GM19025 (cell line): ENCODE results near the gene ZNF555.
"Not testable (repeated sequence)": the region's sequence is repeated elsewhere in the genome, so short reads cannot be mapped to it uniquely, and the experiment has no call there.

Experiments
- ATAC-seq: cut with Tn5 transposase; IDR thresholded peaks from one replicate; pipeline ENCODE4 v1.9.1; 2021; ENCODE audit warnings: mild to moderate bottlenecking, low read depth, moderate library complexity; ENCODE audit not compliant: unreplicated experiment

The ZNF555 gene

DNA sequence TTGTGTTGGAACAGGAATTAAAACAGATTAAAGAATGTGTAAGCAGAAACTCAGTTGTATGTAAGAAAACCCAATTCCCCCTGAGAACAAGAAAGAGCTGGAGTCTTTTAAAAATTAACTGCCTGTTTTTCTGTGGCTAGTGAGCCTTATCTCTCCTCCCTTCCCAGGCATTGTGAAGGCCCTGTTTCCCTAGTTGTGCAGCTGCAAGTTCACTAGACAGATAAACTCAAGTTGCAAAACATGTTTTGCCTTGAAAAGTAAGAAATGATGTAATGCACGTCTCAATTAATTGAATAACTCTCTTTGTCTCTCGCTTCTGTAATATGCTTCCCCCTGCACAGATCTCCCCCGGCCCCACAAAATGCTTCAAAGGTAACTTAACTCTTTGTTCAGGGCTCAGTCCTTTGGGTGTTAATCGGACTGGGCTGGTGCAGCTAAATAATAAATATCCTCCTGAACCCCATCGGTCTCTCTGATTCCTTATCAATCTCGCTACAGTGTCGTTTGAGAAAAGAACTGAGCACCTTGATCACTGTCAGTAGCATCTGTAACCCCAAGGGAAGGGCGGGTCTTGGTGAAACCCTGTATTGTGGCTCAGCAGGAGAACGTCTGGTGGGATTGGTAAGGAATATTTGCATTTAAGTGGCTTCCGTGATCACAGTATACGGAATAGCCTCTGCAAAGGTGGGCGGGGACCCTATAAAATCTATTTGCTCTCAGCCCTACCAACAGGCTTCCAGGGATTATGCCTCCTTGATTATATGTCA is 24.2 kb downstream of the ZNF555 start:
- ATAC-seq = no peak

GRCh38 chr19:2866495-2867024 is 25.3 kb downstream of the ZNF555 start:
- ATAC-seq = no peak

DNA sequence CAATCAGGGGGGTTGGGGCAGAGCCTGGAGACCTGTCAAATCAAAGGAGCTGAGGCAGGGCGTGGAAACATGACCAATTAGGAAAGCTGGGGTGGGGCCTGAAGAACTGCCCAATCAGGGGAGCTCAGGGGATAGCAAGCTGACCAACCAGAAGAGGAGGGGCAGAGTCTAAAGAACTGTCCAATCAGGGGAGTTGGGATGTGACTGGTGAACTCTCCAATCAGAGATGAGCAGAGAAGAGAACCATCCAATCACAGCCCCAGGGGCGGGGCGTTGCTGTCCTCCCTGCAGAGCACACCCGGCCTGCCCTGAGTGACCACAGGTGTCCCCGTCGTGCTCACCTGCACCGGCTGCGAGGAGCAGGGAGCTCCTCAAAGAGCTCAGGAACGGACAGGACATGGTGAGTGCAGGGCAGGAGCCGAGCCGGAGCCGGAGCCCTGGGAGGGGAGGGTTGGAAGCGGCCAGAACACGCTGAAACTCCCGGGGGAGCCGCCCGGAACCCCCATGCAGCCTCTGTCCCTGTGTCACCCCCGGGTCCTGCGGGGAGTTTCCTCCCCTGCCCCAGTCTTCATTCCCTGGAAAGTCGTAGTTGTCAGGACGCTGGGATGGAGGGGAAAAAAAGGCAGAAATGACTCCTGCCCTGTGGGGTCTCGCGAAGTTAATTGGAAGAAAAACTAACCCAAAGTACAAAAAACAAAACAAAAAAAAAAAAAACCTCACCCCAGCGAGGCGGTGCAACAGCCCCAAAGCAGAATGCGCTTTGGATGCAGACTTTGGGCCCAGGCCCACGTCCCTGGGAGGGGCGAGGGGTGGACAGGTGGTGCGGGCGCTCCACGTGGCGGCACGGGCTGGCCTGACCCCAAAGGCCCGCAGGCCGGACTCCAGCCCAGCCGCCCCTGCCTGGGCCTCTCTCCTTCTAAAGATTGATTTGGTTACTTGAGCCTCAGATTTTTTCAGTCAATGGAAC is 26.0 kb downstream of the ZNF555 start, which contains the start of gene ZNF556:
Gene ZNF556, plus strand, starts transcription at position 311 of the 967 bp plus-strand sequence. Its CDS starts 87 bp downstream, at position 398.
- ATAC-seq = no peak

DNA sequence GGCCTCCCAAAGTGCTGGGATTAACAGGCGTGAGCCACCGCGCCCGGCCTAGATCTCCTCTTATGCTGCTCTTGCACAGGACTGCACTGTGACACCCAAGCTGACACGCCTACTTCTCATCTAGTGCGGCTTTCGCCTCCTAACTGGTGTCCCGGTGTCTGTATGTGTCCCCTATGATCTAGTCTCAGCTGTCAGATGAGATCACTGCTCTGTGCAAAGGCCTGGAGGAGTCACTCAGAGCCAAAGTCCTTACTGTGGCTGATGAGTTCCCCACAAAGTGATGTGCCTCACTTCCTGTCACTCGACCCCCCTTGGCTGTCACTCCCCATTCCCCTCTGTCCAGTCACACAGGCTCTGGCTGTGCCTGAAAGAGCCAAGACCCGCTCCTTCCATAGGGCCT is 28.3 kb downstream of the ZNF555 start:
- ATAC-seq = no peak

GRCh38 chr19:2872175-2872574 is 30.9 kb downstream of the ZNF555 start:
- not testable (repeated sequence) for ATAC-seq

- no peak for ATAC-seq
Observed at GRCh38 chr19:2877398-2878331, 36.4 kb downstream of the ZNF555 start.

DNA sequence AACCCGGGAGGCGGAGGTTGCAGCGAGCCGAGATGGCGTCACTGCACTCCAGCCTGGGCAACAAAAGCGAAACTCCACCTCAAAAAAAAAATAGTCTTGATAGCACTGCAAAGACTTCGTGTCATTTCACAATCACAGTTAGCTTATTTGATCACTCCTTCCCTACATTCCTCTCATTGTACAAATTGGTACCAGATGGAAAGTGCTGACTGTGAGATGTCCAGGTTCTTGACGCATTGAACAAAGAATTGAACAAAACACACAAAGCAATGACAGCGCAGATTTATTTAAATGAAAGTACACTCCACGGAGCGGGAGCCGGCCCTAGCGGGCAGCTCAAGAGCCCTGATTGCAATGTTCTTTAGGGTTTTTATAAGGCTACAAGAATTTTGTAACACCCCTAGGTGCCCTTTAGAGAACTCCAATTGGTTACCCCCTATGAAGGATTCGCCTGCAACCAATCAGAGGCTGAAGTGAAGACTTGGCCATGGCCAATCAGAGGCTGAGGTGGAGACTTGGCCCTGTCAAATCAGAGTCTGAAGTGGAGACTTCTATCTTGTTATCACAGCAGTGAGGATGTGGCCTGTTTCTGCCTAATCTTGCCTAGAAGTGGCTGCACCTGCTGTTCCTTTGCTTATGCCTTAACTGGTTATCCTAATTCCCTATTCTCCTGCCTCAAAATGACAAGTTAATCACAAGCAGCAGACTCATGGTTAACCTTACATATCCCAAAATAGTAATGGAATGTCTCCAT is 42.6 kb downstream of the ZNF555 start:
- no peak for ATAC-seq

GRCh38 chr19:2885736-2886135 is 44.5 kb downstream of the ZNF555 start:
- no peak for ATAC-seq

GRCh38 chr19:2887391-2887914 is 46.2 kb downstream of the ZNF555 start:
- no peak for ATAC-seq

GRCh38 chr19:2888731-2889224 is 47.5 kb downstream of the ZNF555 start:
- no peak for ATAC-seq

DNA sequence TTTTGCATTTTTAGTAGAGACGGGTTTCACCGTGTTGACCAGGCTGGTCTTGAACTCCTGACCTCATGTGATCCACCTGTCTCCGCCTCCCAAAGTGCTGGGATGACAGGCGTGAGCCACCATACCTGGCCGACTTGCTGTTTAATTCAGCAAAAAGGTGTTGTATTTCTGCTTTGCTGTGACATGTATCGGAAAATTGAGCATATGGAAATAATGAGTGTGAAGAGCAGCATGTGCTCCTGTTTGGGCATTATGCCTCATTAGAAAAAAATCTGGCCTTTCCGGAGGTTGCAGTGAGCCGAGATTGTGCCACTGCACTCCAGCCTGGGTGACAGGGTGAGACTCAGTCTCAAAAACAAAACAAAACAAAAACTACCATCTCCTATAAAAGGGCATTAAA is 49.3 kb downstream of the ZNF555 start:
- ATAC-seq = not testable (repeated sequence)

DNA sequence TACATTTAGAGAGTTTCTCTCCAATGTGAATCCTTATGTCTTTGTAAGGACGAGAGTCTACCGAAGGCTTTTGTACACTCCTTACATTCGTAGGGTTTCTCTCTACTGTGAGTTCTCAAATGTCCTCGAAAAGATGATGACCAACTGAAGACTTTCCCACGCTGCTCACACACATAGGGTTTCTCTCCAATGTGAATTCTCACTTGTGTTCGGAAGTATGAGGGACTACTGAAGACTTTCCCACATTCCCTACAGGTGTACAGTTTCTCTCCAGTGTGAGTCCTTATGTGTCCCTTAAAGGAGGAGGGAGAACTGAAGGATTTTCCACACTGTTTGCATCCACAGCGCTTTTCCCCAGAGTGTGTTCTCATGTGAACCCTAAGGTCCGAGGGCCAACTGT is 55.4 kb downstream of the ZNF555 start:
- ATAC-seq = no peak

DNA sequence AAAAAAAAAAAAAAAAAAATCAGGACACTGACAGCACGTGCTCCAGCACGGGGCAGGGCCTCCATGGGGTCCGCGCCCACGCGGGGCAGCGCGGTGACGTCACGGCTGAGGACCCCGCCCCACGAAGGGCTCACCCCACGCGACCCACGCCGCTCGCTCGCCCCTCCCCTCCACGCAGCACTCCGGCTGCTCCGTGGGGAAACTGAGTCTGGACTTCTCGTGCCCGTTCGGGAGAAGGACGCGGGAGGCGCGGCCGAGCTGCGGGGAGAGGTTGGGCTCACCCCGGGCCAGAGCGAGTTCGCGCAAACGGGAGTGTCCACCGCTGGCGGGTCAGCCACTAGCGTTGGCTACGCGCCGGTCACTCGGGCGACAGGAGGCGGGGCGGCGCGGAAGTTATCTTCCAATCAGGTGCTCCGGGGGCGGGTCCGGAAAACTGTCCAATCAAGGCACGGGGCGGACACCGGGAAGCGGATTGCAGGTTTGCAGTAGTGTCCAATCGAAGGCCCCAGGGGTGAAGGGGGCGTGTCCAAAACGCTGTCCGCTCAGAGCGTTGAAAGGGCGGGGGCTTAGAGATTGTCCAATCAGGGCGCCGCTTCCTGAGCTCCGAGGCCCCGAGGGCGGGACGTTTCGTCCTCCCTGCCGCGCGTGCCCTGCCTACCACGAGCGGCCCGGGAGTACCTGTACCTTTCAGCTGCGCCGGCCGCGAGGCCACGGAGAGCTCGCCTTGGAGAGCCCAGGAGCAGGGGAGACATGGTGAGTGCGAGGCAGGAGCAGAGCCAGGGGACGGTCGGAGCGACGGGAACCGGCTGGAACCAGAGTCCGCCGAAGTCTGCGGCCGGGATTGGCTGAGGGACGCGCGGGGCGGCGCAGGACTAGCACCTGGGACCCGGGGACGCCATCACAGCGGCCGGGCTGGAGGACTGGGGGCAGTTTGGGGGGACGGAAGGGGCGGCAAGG is 59.3 kb downstream of the ZNF555 start, which contains the start of gene ZNF57:
Gene ZNF57, plus strand, starts transcription at position 633 of the 957 bp plus-strand sequence. Its CDS starts 118 bp downstream, at position 751.
- peak; percentile 94 for ATAC-seq

DNA sequence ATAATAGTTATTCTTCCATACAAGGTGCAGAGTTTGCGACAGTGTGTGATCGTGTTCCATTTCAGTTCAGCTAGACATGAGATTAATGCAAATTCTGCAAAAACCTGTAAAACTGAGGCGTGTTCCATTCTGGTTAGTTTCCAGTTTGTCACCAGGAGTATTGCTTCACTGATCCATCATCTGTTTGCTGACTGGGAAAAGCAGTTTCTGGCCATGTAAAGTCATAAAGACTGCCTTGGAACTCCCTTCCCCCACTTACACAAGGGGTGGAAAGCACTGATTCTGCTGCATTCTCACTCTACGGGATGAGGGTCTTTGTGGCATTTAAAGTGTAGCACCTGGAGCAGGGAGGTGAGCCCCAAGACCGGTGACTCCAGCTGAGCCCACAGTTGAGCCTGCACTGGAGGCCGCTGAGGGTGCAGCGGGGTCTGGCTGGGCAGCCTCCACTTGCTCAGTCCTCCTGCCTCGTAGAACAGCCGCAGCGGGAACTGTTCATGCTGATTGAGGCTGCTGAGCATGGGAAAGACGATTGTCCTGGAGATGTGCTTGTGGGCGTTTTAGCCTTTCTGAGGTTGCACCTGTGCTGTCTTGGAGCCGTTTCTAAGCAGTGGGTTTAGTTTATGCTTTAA is 61.4 kb downstream of the ZNF555 start:
- ATAC-seq = no peak

DNA sequence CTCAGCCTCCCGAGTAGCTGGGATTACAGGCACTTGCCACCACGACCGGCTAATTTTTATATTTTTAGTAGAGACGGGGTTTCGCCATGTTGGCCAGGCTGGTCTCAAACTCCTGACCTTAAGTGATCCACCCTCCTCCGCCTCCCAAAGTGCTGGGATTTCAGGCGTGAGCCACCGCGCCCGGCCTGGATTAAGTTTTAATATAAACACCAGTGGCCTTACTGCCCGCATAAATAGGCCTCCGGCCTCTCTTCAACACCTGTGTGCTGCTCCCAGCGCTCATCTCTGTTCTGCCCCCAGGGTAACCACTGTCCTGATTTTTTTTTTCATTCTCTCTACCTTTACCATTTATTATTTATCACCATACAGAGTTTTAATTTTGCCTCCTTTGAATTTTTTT is 62.1 kb downstream of the ZNF555 start:
- ATAC-seq = not testable (repeated sequence)

GRCh38 chr19:2905918-2906519 is 64.7 kb downstream of the ZNF555 start:
- ATAC-seq = no peak
